HG03060 (cell line): ENCODE measurements around the gene OR2B6.

Experiments
- ATAC-seq: cut with Tn5 transposase; IDR thresholded peaks from one replicate; pipeline ENCODE4 v1.9.1; 2021; ENCODE audit warnings: low read depth, moderate number of reproducible peaks; ENCODE audit not compliant: unreplicated experiment

The OR2B6 gene

GRCh38 chr6:27994616-27995015 lies 37.6 kb downstream of the OR2B6 start:
- no peak for ATAC-seq

GRCh38 chr6:28000351-28001045 lies 43.5 kb downstream of the OR2B6 start:
- no peak for ATAC-seq

GRCh38 chr6:28001351-28001750 lies 44.3 kb downstream of the OR2B6 start:
- ATAC-seq: no peak

GRCh38 chr6:28001751-28002150 lies 44.7 kb downstream of the OR2B6 start:
- ATAC-seq: no peak

GRCh38 chr6:28002161-28002560 lies 45.1 kb downstream of the OR2B6 start:
- ATAC-seq: no peak

GRCh38 chr6:28003059-28003458 lies 46.0 kb downstream of the OR2B6 start:
- no peak for ATAC-seq

- ATAC-seq: no peak
Observed at GRCh38 chr6:28003661-28004060, 46.6 kb downstream of the OR2B6 start.

GRCh38 chr6:28004350-28005151 lies 47.5 kb downstream of the OR2B6 start:
- no peak for ATAC-seq

GRCh38 chr6:28005152-28005890 lies 48.3 kb downstream of the OR2B6 start:
- no peak for ATAC-seq

GRCh38 chr6:28005975-28006374 lies 48.9 kb downstream of the OR2B6 start:
- ATAC-seq: no peak
